ENCODE results near the gene GPR157.

GPR157 gene

DNA sequence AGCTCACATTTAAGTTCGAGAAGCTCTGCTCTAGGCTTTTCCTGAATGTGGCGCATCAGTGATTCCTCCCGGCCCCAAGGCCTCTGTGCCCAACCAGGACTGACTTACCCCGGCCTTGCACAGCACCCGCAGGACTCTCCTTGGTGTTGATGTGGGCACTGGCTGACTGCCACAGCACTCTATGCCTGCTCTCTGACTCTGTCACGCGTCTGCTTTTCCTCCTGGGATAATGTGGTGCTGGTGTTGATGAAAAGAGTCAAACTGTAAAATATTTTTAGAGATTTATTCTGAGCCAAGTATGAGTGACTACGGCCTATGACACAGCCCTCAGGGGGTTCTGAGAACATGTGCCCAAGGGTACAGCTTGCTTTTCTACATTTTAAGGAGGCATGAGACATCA lies 44.0 kb downstream of the GPR157 start:
- no peak for DNase-seq

DNA sequence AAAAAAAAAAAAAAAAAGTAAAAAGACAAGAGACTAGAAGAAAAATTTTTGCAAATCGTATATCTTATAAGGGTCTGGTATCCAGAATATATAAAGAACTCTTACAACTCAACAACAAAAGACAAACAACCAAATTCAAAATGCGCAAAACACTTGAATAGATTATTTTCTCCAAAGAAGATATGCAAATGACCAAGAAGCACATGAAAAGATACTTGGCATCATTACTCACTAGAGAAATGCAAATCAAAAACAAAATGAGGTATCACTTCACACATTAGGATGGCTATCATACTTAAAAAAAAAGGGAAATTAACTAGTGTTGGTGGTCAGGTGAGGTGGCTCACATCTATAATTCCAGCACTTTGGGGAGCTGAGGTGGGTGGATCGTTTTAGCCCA lies 47.4 kb downstream of the GPR157 start:
- no peak for DNase-seq

GRCh38 chr1:9080705-9081291 lies 48.1 kb downstream of the GPR157 start:
- no peak for DNase-seq

DNA sequence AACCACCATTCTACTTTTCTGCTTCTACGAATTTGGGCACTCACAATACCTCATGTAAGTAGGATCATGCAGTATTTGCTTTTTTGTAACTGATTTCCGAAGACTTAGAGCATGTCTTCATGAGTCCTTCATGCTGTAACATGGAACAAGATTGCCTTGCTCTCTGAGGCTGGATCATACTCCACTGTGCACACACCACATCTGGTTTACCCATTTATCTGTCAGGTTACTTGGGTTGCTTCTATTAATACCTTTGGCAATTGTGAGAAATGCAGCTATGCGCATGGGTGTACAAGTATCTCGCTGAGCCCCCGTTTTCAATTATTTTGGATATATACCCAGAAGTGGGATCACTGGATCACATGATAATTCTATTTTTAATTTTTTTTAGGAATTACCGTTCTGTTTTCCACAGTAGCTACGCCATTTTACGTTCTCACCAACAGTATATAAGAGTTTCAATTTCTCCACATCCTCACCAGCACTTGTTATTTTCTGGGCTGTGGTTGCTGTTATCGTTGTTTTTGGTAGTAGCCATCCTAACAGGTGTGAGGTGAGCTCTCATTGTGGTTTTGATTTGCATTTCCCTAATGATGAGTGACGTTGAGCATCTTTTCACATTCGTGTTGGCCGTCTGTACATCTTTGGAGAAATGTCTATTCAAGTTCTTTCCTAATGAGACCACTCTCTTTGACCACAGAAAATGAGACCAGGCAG lies 48.8 kb downstream of the GPR157 start:
- DNase-seq, result no peak

- no peak for DNase-seq
Observed at GRCh38 chr1:9078752-9079500, 50.0 kb downstream of the GPR157 start.

DNA sequence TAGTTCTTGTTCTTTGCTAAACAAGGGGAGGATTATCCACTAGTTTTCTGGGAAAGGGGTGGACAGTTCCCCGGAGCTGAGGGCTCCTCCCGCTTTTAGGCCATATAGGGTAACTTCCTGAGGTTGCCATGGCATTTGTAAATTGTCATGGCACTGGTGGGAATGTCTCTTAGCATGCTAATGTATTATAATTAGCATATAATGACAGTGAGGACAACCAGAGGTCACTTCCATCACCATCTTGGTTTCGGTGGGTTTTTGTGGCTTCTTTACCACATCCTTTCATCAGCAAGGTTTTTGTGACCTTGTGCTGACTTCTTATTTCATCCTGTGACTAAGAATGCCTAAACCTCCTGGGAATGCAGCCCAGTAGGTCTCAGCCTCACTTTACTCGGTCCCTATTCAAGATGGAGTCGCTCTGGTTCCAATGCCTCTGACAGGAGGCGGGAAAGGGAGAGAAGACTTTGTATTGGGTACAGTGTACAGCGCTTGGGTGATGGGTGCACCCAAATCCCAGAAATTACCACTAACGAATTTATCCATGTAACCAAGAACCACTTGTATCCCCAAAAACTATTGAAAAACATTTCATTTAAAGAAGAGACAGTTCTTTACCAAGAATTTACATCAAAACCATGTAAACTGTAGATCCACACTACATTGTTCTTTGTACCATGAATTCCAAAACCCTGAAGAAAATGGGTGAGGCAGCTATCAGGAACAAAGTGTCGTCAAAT lies 50.7 kb downstream of the GPR157 start:
- DNase-seq, result no peak

DNA sequence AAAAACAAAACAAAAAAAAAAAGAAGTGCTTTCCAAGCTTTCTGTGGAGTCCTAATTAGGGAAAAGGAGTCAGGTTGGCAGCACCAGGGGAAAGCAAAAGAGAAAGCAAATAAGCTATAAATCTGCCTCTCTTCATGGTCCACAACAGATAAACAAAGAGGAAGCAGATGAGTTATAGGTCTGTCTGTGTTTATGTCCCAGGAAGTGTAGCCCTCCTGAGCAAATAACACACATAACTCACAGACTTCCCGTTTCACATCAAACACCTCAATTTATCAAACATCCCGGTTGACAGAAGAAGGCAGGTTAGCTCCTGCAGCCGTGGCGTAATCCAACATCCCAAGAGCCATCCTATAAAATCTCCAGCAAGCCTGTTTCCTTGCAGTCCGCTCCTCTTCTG lies 53.9 kb downstream of the GPR157 start:
- DNase-seq, result no peak

GRCh38 chr1:9073143-9073542 lies 55.8 kb downstream of the GPR157 start:
- DNase-seq, result no peak

DNA sequence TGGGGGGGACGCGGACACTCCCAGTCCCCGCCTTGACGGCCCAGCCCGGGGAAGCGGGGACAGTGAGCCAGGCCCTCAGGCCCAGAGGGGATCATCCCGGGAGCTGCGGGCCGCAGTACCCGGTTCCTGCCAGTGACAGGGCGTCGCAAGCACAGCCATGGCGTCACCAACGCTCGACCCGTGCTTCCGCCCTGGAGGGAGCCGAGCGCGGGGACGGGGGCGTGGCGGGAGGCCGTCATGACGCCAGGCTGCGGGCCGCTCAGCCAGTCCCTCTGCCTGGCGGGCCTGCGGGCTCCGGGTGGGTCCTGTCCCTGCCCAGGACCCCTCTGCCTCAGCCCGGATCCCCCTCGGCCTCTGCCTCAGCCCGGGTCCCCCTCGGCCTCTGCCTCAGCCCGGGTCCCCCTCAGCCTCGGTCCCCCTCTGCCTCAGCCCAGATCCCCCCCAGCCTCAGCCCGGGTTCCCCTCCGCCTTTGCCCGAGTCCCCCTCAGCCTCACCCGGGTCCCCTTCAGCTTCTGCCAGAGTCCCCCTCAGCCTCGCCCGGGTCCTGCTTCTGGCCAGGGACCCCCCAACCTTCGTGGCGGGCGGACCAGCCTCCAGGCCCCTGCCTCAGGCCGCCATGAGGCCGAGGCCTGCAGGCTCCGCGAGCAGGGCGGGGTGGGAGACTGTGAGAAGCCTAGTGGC lies 57.2 kb downstream of the GPR157 start:
- DNase-seq, result no peak

- DNase-seq, result no peak
Observed at GRCh38 chr1:9070486-9070885, 58.4 kb downstream of the GPR157 start.

DNA sequence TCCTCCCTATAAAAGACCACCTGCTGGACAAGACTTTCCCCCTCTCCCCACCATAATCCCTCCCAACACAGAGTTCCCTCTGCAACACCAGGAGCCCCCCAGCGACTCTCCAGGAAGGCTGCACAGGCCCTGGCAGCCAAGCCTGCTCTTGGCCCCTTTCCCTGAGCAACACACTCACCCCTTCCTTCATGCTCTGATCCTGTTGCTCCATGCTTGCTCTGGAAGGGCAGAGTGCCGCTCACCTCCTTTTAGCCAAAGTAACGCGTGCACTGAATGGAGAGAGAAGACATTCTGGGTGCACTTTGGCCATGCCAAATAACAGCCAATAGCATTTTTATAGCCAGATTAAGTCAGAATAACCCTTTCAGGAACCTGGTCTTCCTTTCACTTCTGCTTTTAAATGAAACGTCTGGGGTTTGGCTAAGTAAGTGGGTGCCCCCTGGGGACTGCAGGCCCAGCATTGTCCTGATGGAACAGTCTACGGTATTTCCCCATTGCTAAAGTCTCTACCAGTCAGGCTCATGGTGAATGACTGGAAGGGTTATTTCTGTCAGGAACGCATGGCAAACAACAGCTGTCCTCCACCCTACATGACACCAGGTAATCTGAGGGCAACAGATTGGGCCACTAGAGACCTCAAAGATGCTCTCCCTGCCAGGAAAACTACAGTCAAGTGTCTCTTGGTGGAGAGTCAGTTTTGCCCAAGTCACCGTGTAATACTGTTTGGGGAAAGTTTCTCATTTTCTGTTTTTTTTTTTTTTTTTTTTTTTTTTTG lies 59.4 kb downstream of the GPR157 start, which contains the start of gene SLC2A5:
SLC2A5 (minus strand) TSS at position 310 of the 775 bp plus-strand sequence; CDS start at position 211, 99 bp downstream.
- no peak for DNase-seq

GRCh38 chr1:9068981-9069325 lies 59.9 kb downstream of the GPR157 start:
- no peak for DNase-seq

GRCh38 chr1:9066945-9067807 lies 61.7 kb downstream of the GPR157 start:
- DNase-seq, result no peak

- DNase-seq, result no peak
Observed at GRCh38 chr1:9065213-9065751, 63.6 kb downstream of the GPR157 start.

DNA sequence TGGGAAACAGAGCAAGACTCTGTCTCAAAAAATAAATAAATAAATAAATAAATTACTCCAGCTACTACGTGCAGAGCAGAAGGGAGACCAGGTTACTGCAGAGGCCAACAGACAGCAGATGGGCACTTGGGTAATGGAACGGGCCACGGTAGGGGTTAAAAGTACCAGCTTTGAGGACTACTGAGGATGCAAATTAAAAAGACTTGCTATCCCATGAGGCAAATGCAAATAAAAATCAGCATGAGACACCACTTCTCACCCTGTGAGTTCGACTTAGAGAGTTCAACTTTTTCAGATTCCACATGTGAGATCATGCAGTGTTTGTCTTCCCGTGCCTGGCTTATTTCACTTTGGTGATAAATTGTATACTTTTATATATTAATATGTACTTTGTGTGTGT lies 66.1 kb downstream of the GPR157 start:
- DNase-seq, result no peak

- DNase-seq, result no peak
Observed at GRCh38 chr1:9062021-9062471, 66.9 kb downstream of the GPR157 start.

- DNase-seq, result no peak
Observed at GRCh38 chr1:9061252-9061960, 67.5 kb downstream of the GPR157 start.

- no peak for DNase-seq
Observed at GRCh38 chr1:9059891-9060744, 68.8 kb downstream of the GPR157 start.

GRCh38 chr1:9058465-9058864 lies 70.4 kb downstream of the GPR157 start:
- DNase-seq, result no peak
